GM12865 (cell line): ENCODE results near the gene MST1.

Experiments
- DNase-seq: peaks from one replicate; pipeline ENCODE4 v3.0.0; 2010; ENCODE audit warnings: low read depth
- H3K4me3 ChIP-seq: 2 replicates; pipeline ENCODE4 v1.5.1; 2011; ENCODE audit warnings: mild to moderate bottlenecking, low read depth, low read length, control low read depth
- TF ChIP-seq, protein P1 (sequence below): IDR thresholded peaks from 2 replicates; pipeline ENCODE4 v1.5.1; 2011; ENCODE audit warnings: low read length, control low read depth, low read depth, inconsistent platforms; ENCODE audit not compliant: insufficient read depth; ENCODE audit errors: missing control alignments

The MST1 gene

DNA sequence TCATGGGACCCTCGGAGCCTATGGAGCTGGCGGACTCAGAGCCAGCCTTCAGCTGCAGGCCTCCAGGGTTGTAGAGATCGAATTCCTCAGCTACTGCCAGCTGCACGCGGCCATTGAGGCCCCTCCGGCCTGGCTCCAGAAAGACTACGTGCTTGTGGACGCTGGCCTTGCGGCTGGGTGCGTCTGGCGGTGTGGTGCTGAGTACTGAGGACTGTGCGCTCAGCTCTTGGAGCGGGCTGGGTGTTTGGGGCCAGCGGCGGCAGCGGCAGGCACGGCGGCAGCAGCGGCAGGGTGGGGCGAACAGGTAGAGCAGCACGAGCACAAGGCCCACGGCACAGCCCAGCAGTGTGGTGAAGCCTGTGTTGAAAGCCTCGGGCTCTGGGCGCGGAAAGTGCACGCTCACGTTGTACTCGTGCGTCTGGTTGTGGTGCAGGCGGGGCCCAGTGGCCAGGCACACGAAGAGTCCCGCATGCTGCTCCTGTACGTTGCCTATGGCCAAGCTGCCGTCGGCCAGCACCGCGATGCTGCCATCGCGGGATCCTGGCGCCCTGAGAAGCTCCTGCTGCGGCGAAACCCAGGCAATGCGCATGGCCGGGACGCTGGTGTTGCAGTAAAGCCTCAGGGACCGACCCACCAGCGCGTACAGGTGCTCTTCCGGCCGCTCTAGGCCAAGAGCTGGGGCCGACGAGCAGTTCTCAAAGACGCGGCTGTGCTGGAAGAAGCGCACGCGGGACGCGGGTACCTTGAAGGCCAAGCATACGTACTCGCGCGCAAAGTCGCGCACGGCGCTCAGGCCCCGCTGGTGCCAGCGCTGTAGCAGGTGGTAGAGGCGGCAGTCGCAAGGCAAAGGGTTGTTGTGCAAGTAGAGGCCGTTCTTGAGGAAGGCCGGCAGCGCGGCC is 28.9 kb upstream of the MST1 start:
- no peak for DNase-seq
- TF ChIP-seq, protein P1, sequence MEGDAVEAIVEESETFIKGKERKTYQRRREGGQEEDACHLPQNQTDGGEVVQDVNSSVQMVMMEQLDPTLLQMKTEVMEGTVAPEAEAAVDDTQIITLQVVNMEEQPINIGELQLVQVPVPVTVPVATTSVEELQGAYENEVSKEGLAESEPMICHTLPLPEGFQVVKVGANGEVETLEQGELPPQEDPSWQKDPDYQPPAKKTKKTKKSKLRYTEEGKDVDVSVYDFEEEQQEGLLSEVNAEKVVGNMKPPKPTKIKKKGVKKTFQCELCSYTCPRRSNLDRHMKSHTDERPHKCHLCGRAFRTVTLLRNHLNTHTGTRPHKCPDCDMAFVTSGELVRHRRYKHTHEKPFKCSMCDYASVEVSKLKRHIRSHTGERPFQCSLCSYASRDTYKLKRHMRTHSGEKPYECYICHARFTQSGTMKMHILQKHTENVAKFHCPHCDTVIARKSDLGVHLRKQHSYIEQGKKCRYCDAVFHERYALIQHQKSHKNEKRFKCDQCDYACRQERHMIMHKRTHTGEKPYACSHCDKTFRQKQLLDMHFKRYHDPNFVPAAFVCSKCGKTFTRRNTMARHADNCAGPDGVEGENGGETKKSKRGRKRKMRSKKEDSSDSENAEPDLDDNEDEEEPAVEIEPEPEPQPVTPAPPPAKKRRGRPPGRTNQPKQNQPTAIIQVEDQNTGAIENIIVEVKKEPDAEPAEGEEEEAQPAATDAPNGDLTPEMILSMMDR, result no peak
- no peak overlapping the region for H3K4me3 ChIP-seq

DNA sequence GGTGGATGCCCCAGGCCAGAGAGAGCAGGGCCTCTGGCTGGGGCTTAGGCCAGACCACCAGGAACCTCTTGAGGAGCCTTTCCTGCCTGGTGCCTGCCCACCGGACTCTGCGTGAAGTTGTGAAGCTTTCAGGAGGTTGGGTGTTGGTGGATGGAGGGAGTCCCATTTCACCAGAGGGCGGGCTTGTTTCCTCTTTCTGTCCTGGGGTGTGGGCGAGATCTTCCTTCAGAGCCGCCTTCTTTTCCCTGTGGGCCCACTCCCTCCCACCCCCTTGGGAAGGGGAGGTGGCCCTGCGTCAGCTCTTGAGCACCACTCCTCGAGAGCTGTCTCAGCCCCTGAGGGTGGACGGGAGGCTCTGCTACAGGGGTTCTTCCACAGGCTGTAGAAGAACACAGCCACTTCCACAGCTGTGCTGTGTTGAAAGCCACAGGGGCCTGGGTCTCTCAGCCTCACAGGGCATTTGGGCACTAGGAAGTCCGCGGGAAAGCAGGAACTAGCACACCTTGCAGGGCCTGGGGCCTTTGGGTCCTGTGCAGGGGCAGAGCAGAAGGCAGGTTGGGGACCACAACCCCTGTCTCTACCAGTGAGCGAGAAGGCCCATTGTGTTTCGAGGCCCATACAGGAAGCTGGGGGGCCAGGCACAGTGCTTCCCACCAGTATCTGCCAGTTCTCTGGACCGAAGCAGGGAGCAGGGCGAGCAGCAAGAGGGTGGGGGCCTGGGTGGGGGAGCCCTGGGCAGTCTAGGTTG is 28.1 kb upstream of the MST1 start:
- no peak overlapping the region for H3K4me3 ChIP-seq
- DNase-seq, result no peak
- TF ChIP-seq, protein P1, result no peak

DNA sequence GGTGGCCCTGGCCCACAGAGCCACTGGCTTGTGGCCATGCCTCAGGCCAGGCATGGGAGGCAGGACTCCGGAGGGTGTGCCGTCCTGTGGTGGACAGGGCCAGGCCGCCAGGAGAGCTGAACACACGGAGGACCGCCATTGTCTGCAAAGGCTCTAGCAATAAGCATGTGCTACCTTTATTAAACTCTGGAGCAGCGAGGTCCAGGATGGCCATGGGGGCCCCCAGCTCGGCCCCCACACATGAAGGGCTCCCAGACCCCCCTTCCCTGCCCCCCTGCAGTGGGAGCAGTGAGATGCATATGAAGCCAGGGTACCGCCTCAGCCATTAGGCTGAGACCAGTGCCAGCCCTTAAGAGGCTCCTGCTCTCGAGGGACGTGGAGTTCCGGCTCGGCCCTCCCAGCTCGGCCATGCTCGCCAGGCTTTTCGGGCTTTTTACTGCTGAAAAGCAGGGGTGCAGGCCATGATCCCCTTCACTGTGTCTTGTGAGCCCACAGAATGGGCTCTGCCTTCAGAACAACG is 27.5 kb upstream of the MST1 start:
- no peak for DNase-seq
- TF ChIP-seq, protein P1, result no peak
- no peak overlapping the region for H3K4me3 ChIP-seq

DNA sequence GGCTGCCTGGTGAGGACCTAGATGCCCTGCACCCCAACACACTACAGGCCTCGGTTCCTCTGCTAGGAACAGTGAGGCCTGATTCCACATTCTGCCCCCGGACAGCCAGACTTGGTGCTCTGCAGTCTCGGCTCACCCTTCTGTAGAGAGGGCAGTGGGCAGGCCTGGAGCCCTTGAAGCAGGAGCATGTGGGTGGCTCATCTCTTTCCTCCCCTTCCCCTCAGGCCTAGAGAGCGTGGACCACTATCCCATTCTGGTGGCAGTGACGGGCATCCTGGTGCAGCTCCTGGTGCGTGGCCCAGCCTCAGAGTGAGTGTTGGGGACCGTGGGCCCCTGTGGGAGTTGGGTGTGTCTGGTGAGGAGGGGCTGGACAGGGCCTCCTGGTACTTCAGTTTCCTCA is 26.9 kb upstream of the MST1 start:
- DNase-seq, result no peak
- TF ChIP-seq, protein P1, result no peak
- H3K4me3 ChIP-seq, result no peak overlapping the region

DNA sequence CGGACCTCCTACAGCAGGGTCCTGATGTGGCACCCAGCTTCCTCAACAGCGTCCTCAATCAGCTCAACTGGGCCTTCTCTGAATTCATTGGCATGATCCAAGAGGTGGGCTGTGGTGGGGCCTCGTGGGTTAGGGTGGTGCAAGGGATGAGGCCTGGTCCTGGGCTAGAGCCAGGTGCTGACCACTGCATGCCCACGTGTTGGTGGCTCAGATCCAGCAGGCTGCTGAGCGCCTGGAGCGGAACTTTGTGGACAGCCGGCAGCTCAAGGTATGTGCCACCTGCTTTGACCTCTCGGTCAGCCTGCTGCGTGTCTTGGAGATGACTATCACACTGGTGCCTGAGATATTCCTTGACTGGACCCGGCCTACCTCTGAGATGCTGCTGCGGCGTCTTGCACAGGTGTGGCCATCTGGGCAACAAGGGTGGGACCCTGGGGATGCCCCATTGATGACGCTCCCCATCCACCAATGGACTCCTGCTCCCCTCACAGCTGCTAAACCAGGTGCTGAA is 26.4 kb upstream of the MST1 start:
- TF ChIP-seq, protein P1, result no peak
- no peak for DNase-seq

DNA sequence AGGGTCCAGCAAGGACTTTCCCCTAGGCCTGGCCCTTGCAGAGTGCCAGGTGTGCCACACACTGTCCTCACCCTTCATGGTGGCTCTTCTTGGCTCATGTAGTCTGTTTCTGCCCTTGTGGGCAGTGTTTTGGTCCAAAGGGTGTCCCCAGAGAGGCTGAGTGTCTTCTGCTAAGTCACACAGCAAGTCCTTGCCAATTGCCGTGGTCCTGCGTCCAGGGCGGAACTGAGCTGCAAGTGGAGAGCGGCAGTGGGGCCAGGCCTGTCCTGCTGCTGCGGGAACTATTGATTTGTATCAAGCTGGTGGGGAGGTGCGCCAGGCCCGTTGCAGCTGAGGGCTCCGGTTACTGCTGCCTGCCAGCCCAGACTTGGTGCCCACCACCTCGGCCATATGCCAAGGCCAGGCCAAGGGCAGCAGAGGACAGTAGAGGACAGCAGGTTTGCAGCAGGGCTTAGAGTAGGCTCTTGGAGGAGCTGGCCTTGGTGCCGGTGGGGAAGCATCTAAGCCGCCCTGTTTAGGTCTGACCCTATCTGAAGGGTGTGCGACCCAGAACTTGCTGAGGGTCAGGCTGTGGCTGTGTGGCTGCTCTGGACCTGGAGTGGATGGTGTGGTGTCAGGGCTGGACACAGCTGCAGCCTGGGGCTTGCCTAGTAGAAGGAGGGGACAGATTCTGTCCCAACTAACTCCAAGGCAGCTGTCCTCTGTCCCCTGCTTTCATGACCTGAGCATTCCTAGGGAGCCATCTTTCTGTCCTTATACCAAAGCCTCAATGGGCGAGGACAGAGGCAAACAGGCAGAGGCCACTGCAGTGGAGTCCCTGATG is 25.7 kb upstream of the MST1 start:
- DNase-seq, result no peak
- H3K4me3 ChIP-seq, result no peak overlapping the region
- TF ChIP-seq, protein P1, result no peak

More for the DNA sequence above, 26.4 kb upstream of the MST1 start:
- no peak overlapping the region for H3K4me3 ChIP-seq
